ENCODE data around the gene UCK2. TPM values are rescaled to one million over a fixed set of nuclear protein-coding genes. Genes with fewer than 3 reads are reported as not detected.

The UCK2 gene
- polyA plus RNA-seq, 2 of the 4 experiments (the other 2 are of a cell fraction), result 72.4 to 98.9 TPM

- WGBS (ENCODE audit: missing lambda C conversion rate), result 58% methylated on average over 21 of the region's 21 CpGs
- H3K4me3 ChIP-seq, result no peak overlapping the region
- H3K4me2 ChIP-seq, result no peak overlapping the region
- POLR2A ChIA-PET, result no interaction called here
- CTCF ChIA-PET, result interaction anchor here (1.3 to 1.9 kb wide), 2 partner anchors 16 to 17 kb away, joined by 3 to 6 read pairs; no protein-coding TSS in a partner anchor
- no peak for TF ChIP-seq CEBPB (IDR thresholded peaks at IDR 0.05)
- TF ChIP-seq EP300 (IDR thresholded peaks at IDR 0.05), result no peak
- no peak for TF ChIP-seq FOXS1 (CRISPR knock-in tag; IDR thresholded peaks at IDR 0.05)
- TF ChIP-seq HOXB13 (CRISPR knock-in tag; IDR thresholded peaks at IDR 0.05; ENCODE audit: low read depth), result no peak
- no peak for TF ChIP-seq NPAS2 (CRISPR knock-in tag; IDR thresholded peaks at IDR 0.05; ENCODE audit: borderline replicate concordance)
- no peak for TF ChIP-seq TFCP2L1 (CRISPR knock-in tag; IDR thresholded peaks at IDR 0.05)
- no peak for TF ChIP-seq SMC3 (IDR thresholded peaks at IDR 0.05)
- no peak for TF ChIP-seq ZC3H11A (IDR thresholded peaks at IDR 0.05)
- no peak for TF ChIP-seq RCOR1 (IDR thresholded peaks at IDR 0.05; ENCODE audit: low read depth, low read length)
- TF ChIP-seq JUNB (IDR thresholded peaks at IDR 0.05), result no peak
- TF ChIP-seq CHD4 (IDR thresholded peaks at IDR 0.05; ENCODE audit: borderline replicate concordance), result no peak
- no peak for TF ChIP-seq MYC (IDR thresholded peaks at IDR 0.05; ENCODE audit: borderline replicate concordance, low read length)
- no peak for TF ChIP-seq POLR2AphosphoS2 (conservative IDR thresholded peaks at IDR 0.05; ENCODE audit: low read length)
- no peak for TF ChIP-seq USF2 (IDR thresholded peaks at IDR 0.05)
- no peak for TF ChIP-seq HOXA7 (CRISPR knock-in tag; IDR thresholded peaks at IDR 0.05)
- no peak for TF ChIP-seq HES2 (IDR thresholded peaks at IDR 0.05)
- no peak for TF ChIP-seq MAX (IDR thresholded peaks at IDR 0.05)
- TF ChIP-seq CBX8 (IDR thresholded peaks at IDR 0.05), result no peak
- no peak for TF ChIP-seq JUN (IDR thresholded peaks at IDR 0.05)
- H3K4me1 ChIP-seq, result no peaks in the 10 kb centered on the region
- no peak overlapping the region for H3K27ac ChIP-seq
- ATAC-seq (no peak), FAIRE-seq (no peak), DNase-seq (ENCODE audit: low read depth in 1 of 2, low spot score in 1 of 2) (no peak)
- H3K9me3 ChIP-seq, result no peaks in the 10 kb centered on the region
Measured at GRCh38 chr1:165941531-165941930, 114.1 kb downstream of the UCK2 start.

- ATAC-seq (no peak), DNase-seq (ENCODE audit: low read depth in 1 of 2, low spot score in 1 of 2) (no peak), FAIRE-seq (no peak)
- H3K4me1 ChIP-seq, result no peaks in the 10 kb centered on the region
- no peak for TF ChIP-seq ZSCAN20 (CRISPR knock-in tag; IDR thresholded peaks at IDR 0.05)
- TF ChIP-seq MYC (IDR thresholded peaks at IDR 0.05; ENCODE audit: borderline replicate concordance, low read length), result no peak
- no peak for TF ChIP-seq USF2 (IDR thresholded peaks at IDR 0.05)
- no peak for TF ChIP-seq MAX (IDR thresholded peaks at IDR 0.05)
- no peak for TF ChIP-seq HES2 (IDR thresholded peaks at IDR 0.05)
- no peak for TF ChIP-seq TFCP2L1 (CRISPR knock-in tag; IDR thresholded peaks at IDR 0.05)
- no peak for TF ChIP-seq ZFP36 (IDR thresholded peaks at IDR 0.05; ENCODE audit: borderline replicate concordance, partially characterized antibody)
- TF ChIP-seq SREBF2 (IDR thresholded peaks at IDR 0.05), result no peak
- no peak for TF ChIP-seq CHD2 (IDR thresholded peaks at IDR 0.05; ENCODE audit: low read length, partially characterized antibody)
- TF ChIP-seq RCOR1 (IDR thresholded peaks at IDR 0.05; ENCODE audit: low read depth, low read length), result no peak
- no peak for TF ChIP-seq KDM5A (IDR thresholded peaks at IDR 0.05)
- TF ChIP-seq E2F6 (IDR thresholded peaks at IDR 0.05; ENCODE audit: borderline replicate concordance, low read depth), result no peak
- TF ChIP-seq HOXB5 (CRISPR knock-in tag; IDR thresholded peaks at IDR 0.05), result no peak
- TF ChIP-seq POLR2A (IDR thresholded peaks at IDR 0.05; ENCODE audit: low read length), result no peak
- no peak for TF ChIP-seq CTCF (IDR thresholded peaks at IDR 0.05)
- no peak overlapping the region for H3K27ac ChIP-seq
- H3K4me3 ChIP-seq, result no peak overlapping the region
- ChIA-PET POLR2A (no interaction called here), CTCF (interaction anchor here (1.2 to 1.3 kb wide), 3 partner anchors 9 to 18 kb away, joined by 3 read pairs; no protein-coding TSS in a partner anchor)
- no peaks in the 10 kb centered on the region for H3K9me3 ChIP-seq
- no peak overlapping the region for H3K4me2 ChIP-seq
- WGBS (ENCODE audit: missing lambda C conversion rate), result 37% methylated on average over 4 of the region's 4 CpGs
Measured at GRCh38 chr1:165942062-165942461, 114.6 kb downstream of the UCK2 start.

All from A549 (cell line).